ENCODE results near the gene SLC6A6. TPM values are rescaled to one million over a fixed set of nuclear protein-coding genes. Genes with fewer than 3 reads are reported as not detected.
A peak's percentile ranks its signal among the peaks of the same experiment; 100 is the strongest.

SLC6A6 gene
- total RNA-seq (100 to 1,000 TPM in 1 of 9 donors, 10 to 100 TPM in 8; 17.5 to 101 (median 34.9) TPM), polyA plus RNA-seq (100 to 1,000 TPM in 1 of 2 donors, 1 to 10 TPM in 1; 9.1 to 121 TPM)
- long read RNA-seq, donor 1, full-length matches to known transcripts = 2 of 13 reads
- long read RNA-seq, donor 1, partial matches to known transcripts = 3 of 13 reads
- long read RNA-seq, donor 1, other reads (novel, unspliced or antisense) = 8 of 13 reads
- long read RNA-seq, donor 2, full-length matches to known transcripts = 11 of 61 reads
- long read RNA-seq, donor 2, partial matches to known transcripts = 4 of 61 reads
- long read RNA-seq, donor 2, other reads (novel, unspliced or antisense) = 46 of 61 reads
- long read RNA-seq, donor 3, full-length matches to known transcripts = 1 of 27 reads
- long read RNA-seq, donor 3, partial matches to known transcripts = 3 of 27 reads
- long read RNA-seq, donor 3, other reads (novel, unspliced or antisense) = 23 of 27 reads

DNA sequence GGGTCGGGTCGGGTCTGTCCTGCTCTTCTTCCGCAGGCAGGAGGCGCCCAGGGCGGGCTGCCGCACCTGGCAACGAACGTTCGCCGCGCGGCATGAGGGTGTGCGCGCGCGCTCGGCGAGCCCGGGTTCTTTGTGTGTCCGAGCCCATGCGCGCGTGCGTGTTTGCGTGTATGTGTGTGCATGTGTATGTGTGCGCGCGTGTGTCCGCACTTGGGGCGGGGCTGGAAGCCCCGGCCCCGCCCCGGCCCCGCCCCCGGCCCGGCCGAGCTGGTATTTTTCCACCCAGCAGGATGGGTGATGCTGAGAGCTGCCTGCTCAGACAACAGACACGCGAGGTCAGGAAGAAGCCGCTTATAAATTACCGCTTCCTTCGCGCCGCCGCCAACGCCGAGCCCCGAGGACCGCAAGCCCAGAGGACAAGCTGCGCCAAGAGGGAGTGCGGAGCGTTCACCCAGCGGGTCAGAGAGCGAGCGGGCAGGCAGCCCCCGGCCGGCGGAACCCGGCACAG is at the start of gene SLC6A6:
TSS of gene SLC6A6 (plus strand) at position 303 of the 508 bp plus-strand sequence. CDS start 41,029 bp downstream, outside the sequence.
- 0 to 3% (median 1%) methylated on average over 27 to 59 of the region's 59 CpGs for WGBS, 4 donors
- Histone ChIP-seq H3K27ac (peak within 1 kb of the TSS; percentile 43 to 96 (median 86)), H3K4me3 (peak within 1 kb of the TSS; percentile 62 to 92 (median 81)), H3K9me3 (no peaks in the 10 kb centered on the region), H3K36me3 (peaks cover 0 to 6% (median 0%) of the 10 kb centered on the region in 9 donors), H3K4me1 (peaks cover 0 to 51% (median 29%) of the 10 kb centered on the region in 12 donors), H3K27me3 (peaks cover 0 to 5% (median 0%) of the 10 kb centered on the region in 9 donors)
- DNase-seq = peak; percentile 89 to 97 (median 94)
- TF ChIP-seq, protein P1, sequence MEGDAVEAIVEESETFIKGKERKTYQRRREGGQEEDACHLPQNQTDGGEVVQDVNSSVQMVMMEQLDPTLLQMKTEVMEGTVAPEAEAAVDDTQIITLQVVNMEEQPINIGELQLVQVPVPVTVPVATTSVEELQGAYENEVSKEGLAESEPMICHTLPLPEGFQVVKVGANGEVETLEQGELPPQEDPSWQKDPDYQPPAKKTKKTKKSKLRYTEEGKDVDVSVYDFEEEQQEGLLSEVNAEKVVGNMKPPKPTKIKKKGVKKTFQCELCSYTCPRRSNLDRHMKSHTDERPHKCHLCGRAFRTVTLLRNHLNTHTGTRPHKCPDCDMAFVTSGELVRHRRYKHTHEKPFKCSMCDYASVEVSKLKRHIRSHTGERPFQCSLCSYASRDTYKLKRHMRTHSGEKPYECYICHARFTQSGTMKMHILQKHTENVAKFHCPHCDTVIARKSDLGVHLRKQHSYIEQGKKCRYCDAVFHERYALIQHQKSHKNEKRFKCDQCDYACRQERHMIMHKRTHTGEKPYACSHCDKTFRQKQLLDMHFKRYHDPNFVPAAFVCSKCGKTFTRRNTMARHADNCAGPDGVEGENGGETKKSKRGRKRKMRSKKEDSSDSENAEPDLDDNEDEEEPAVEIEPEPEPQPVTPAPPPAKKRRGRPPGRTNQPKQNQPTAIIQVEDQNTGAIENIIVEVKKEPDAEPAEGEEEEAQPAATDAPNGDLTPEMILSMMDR (IDR thresholded peaks at IDR 0.05) = peak in 8 of 12 donors; percentile 4 to 58 (median 43)
- TF ChIP-seq POLR2A (IDR thresholded peaks at IDR 0.05) = peak in 1 of 2 donors; percentile 83
- intact Hi-C loops (cut with DNase I) = loop anchor here in 8 of 10 donors (2.0 to 10.0 kb wide), 8 partner anchors 30 to 138 kb away; no protein-coding TSS in a partner anchor
- ATAC-seq = peak; percentile 70 to 84 (median 79)

DNA sequence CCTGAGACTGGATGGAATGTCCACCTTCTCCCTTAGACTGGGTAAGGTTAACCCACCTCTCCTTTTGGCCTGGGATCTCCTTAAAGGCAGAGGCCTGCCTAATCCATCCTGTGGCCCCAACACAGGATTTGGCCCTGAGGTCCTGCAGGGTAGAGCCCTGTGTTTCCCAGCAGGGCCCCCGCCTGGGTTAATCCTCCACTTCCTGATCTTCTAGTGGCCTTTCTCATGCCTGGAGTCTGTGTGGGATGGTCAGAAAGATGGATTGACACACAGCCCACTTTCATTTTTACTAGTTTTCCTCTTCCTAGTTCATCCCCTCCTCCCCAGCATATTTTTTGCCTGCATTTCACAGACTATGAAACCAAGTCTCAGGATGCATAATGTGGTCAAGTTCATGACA is 48.9 kb upstream of the SLC6A6 start:
- peaks cover 0 to 11% (median 0%) of the 10 kb centered on the region in 9 donors for H3K27me3 ChIP-seq
- 76 to 100% (median 88%) methylated on average over 1 of the region's 1 CpG for WGBS, 4 donors
- intact Hi-C loops (cut with DNase I) = no loop called here
- no peak overlapping the region for H3K27ac ChIP-seq
- ATAC-seq (no peak), DNase-seq (no peak)
- TF ChIP-seq, protein P1 (IDR thresholded peaks at IDR 0.05) = no peak
- no peak for TF ChIP-seq POLR2A (IDR thresholded peaks at IDR 0.05)
- H3K36me3 ChIP-seq = no peaks in the 10 kb centered on the region
- H3K4me1 ChIP-seq = peaks cover 0 to 3% (median 0%) of the 10 kb centered on the region in 12 donors
- H3K4me3 ChIP-seq = no peak overlapping the region
- no peaks in the 10 kb centered on the region for H3K9me3 ChIP-seq

DNA sequence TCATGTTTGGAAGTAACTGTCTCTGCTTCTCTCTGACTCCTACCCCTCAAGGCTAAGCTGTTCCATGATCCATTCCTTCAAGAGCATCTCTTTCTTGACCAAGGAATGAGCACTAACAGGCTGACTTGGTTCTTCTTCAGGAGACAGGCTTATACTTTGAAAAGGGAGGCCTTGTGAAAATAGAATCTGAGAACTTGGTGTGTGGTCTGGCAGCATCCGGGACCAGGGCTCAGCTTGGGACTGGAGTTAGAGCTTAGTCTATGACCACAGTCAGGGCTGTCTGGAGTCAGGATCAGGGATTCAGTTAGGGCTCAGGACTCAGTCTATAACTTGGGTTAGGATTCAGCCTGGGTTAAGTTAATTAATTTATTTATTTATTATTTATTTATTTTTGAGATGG is 44.9 kb upstream of the SLC6A6 start:
- H3K27me3 ChIP-seq = peaks cover 0 to 22% (median 0%) of the 10 kb centered on the region in 9 donors
- intact Hi-C loops (cut with DNase I) = loop anchor here in 1 of 10 donors (5.0 kb wide), 1 partner anchor 105 kb away; no protein-coding TSS in a partner anchor
- WGBS, 4 donors = 69 to 79% (median 75%) methylated on average over 1 of the region's 1 CpG

More for the DNA sequence above, 44.9 kb upstream of the SLC6A6 start:
- DNase-seq = no peak
- H3K36me3 ChIP-seq = no peaks in the 10 kb centered on the region
- H3K27ac ChIP-seq = no peak overlapping the region
- H3K4me1 ChIP-seq = peaks cover 0 to 8% (median 1%) of the 10 kb centered on the region in 12 donors
- H3K4me3 ChIP-seq = no peak overlapping the region
- TF ChIP-seq POLR2A (IDR thresholded peaks at IDR 0.05) = no peak
- TF ChIP-seq, protein P1 (IDR thresholded peaks at IDR 0.05) = no peak
- H3K9me3 ChIP-seq = no peaks in the 10 kb centered on the region
- no peak for ATAC-seq
